Activated T-cell treated with anti-CD3 and anti-CD28 coated beads, Interleukin-2, amount 50 U/mL, for 48 hours (primary cell): Measurements from ENCODE around the gene DKK2.

Source experiments
- DNase-seq, 2 experiments: peaks; one replicate each; pipeline ENCODE4 v3.0.0-alpha.2; 2020

DKK2 gene

GRCh38 chr4:107035819-107036583, at the start of gene DKK2:
Gene DKK2 (minus strand): TSS chr4:107036313. CDS start chr4:107035591, 722 bp downstream.
- peak; percentile 19 to 20 for DNase-seq

DNA sequence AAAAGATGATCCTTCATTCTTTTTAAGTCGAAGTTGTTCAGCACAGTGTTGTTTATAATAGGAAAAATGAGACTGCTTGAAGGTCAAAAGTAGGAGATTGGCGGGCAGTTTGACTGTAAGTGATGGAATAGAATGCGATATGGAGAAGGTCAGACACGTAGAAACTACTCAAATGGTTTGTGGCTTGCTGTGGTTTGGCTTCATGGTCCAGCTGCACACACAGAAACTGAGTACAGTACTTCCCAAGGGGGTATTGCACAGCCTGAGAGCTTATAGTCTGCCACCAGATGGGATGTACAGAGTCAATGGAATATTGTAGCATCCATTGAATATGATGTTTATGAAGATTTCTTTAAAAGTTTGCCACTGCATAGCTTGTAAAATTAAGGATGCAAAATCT, 41.1 kb upstream of the DKK2 start:
- DNase-seq = no peak

DNA sequence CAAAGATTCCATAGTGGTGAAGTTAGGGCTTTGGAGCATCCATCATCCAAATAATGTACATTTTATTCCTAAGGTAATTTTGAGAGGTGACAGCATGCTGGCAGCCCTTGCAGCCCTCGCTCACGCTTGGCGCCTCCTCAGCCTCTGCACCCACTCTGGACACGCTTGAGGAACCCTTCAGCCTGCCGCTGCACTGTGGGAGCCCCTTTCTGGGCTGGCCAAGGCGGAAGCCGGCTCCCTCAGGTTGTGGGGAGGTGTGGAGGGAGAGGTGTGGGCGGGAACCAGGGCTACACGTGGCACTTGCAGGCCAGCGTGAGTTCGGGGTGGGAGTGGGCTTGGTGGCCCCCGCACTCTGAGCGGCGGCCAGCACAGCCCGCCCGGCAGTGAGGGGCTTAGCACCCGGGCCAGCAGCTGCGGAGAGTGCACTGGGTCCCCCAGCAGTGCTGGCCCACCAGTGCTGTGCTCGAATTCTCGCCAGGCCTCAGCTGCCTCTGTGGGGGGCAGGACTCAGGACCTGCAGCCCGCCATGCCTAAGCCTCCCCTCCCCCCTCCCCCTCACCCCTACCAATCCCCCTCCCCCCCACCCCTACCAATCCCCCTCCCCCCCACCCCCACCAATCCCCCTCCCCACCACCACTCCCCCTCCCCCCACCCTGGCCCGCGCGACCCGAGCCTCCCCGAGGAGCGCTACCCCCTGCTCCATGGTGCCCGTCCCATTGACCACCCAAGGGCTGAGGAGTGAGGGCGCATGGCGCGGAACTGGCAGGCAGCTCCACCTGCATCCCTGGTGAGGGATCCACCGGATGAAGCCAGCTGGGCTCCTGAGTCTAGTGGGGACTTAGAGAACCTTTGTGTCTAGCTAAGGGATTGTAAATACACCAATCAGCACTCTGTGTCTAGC, 37.0 kb upstream of the DKK2 start:
- DNase-seq = no peak

GRCh38 chr4:107071108-107071507, 35.0 kb upstream of the DKK2 start:
- DNase-seq = no peak

- DNase-seq = no peak
Measured at GRCh38 chr4:107069049-107069448, 32.9 kb upstream of the DKK2 start.

DNA sequence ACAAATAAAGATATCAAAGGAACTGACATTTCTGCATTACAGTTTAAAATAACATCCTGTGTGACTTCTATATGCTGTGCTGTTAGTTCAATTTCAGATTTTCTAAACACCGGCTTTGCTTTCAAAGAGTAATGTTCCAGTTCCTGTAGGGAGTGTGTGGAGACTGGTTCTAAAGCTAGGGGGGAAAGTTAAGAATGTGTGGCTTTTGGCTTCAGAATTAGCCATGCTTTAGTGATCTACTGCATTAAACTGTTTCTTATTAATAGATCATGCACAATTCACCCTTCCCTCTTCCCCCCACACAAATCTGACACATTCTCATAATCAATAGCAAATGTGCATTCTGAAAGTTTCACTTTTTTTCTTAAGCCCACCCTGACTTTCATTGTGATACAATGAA, 32.0 kb upstream of the DKK2 start:
- DNase-seq = no peak

DNA sequence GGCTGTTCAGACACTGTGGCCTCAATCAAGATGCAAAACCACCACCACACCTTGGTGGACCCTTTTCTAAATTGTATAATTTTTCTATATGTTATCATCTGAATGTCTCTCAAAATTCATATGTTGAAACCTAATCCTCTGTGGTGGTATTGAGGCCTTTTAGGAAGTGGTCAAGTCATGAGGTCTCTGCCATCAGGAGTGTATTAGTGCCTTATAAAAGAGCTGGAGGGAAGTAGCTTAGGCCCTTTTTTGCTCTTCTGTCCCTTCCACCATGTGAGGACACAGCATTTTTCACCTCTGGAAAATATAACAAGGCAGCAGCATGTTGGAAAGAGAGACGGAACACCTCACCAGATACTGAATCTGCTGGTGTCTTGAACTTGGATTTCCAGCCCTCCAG, 30.5 kb upstream of the DKK2 start:
- no peak for DNase-seq

DNA sequence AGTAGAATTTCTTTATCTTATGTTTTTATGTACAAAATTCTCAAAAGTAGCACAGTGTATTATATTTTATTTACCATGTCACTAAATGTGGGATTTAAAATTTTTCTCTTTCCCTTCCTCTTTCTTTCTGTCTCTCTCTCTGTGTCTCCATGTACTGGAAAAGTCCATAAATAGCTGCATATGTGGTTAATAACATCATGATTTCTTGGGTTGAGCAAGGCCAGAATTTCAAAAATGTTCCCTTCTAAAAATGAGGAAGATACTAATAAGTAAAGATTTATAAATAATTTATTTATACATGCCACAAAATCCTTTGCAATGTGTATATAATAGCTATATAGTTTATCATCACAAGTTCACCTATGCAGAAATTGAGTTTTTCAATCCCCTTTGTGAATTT, 29.1 kb upstream of the DKK2 start:
- DNase-seq = no peak

GRCh38 chr4:107060388-107060787, 24.3 kb upstream of the DKK2 start:
- DNase-seq = no peak

DNA sequence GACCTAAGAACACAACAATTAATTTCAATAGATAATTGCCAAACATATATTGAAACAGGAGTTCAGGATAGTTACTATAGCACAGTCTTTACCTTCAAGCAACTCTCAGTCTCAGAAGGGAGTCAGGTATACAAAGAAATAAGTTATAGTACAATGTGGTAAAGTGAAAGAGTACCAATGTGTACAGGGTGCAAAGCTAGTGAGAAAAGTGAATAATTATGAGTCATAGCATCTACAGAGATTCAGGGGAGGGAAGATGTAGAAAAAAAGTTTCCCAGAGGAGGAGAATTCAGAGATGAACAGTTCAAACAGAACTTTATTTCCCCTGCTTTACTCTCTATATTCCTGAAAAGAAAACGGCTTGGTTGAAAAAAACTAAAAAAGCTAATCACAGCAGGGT, 22.7 kb upstream of the DKK2 start:
- no peak for DNase-seq

- DNase-seq = no peak
Measured at GRCh38 chr4:107050525-107051135, 14.5 kb upstream of the DKK2 start.

DNA sequence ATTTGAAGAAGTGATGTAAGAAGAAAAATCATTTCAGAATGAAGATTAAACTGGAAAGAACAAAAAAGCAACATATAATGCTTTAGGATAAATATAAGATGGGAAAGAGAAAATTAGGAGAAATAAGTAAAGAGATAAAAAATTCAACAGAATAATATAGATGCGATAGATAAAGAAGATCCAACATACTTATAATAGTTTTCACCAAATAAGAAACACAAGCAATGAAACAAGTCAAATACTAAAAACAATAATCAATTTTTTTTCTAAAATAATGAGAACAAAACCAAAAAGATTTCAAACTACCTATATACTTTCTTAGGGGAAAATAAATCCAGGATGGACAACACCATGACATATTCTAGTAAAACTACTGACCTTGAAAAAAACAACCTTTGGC, 10.1 kb upstream of the DKK2 start:
- DNase-seq = no peak

DNA sequence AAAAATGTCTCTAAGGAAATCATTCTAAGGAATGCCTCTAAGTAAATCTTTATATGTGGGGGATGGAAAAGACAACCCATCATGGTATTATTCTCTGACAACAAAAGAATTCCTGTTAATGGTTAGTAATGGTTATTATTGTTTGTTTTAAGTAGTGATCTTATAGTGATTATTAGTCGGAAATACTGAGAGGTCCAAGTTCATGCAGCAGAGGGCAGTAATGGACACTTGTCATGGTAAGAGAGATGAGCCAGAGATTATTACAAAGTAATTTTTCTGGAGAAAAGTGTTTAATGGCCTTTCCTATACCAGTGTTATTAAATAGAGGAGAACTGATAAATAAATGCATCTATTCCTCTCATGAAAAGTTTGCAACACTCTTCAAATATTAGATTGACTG, 8.1 kb upstream of the DKK2 start:
- DNase-seq = no peak

- DNase-seq = peak; percentile 31 to 32
Measured at GRCh38 chr4:107037199-107037584, 1.1 kb upstream of the DKK2 start.

- DNase-seq = peak in 1 of 2 experiments; percentile 17
Measured at GRCh38 chr4:107036584-107037198, 578 bp upstream of the DKK2 start.

- DNase-seq = peak; percentile 20 to 21
Measured at GRCh38 chr4:107034996-107035818, 906 bp downstream of the DKK2 start.

- peak; percentile 21 to 24 for DNase-seq
Measured at GRCh38 chr4:107034091-107034995, 1.8 kb downstream of the DKK2 start.

DNA sequence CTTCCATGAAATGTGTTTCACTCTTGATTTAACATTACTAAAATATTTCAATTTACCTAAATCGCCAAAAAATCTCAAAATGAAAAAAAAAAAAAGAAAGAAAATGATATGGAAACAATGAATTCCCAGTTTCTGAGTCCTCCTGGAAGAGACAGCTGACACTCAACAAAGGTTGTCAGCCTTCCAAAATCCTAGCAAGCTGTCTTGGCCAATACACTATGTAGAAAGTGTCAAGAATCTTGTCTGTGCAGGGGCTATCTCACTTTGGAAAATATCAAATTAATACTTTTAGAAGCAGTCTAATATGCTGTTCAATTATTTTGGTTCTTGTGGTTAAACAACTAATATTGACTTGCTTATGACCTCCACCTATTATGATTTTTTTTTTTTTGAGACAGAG, 8.7 kb downstream of the DKK2 start:
- no peak for DNase-seq

GRCh38 chr4:107018344-107018735, 17.8 kb downstream of the DKK2 start:
- DNase-seq = no peak

DNA sequence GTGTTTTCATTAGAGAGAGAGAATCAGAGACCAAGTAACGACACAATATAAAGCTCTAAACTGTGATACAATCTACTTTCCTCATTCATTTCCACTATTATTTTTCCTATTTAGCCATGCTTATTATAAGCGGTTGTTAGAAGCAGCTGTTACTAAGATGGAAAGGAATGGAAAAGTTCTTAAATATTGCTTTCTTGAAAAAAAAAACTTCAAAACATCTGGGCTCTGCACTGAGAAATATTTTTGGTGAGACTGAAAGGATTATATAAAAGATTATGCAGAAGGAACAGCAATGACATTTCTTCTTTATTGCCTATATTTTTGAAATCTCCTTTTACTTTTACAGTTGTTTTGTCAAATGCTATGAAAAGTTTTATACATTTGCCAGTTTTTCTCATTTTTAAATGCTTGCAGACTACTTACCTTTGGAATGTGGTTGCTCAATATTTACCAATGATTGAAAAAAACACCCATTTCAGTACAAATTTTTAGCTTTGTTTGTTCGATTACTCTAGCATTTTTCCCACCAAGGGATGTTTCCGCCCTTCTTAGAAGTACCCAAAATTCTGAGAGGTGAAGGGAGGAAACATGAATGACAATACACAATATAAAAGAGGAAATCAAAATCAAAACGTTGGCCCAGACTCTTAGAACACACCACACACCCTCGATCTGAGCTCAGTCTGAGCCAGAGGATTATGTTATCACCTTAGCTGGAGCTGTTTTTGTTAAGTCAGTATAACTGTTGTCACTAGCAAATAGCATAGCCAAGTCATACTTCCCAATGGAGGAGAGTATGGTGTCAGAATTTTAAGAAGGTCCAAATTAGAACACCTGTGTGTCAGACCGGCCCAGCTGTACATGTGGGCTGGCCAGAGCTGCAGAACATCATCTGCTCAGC, 18.4 kb downstream of the DKK2 start:
- DNase-seq = no peak
